Endothelial cell of umbilical vein (primary cell): ENCODE results near the gene BCAN. TPM values are rescaled to one million over a fixed set of nuclear protein-coding genes. Genes with fewer than 3 reads are reported as not detected.

Experiments used
- BruUV-seq: library from RNA; stranded (reverse); fragments of 400-500 nt; replicated peaks from 2 replicates; lab custom pipeline; 2021; lab: Mats Ljungman, UMichigan
- CTCF ChIA-PET: fragments of 300-600, 350-600 bp; sonication (Branson Sonifier 250); formaldehyde crosslinking; loops from one replicate; lab custom pipeline; 2021; ENCODE audit warnings: antibody characterized with exemption, inconsistent platforms; lab: Charles Lee
- POLR2A ChIA-PET: fragments of 300-600, 350-600 bp; sonication (Branson Sonifier 250); formaldehyde crosslinking; loops from one replicate; lab custom pipeline; 2021; ENCODE audit warnings: antibody characterized with exemption, inconsistent platforms; lab: Charles Lee
- DNase-seq: peaks from one replicate; pipeline ENCODE4 v3.0.0-alpha.2; 2011; ENCODE audit warnings: low read depth, low spot score
- FAIRE-seq: peaks from 2 replicates; lab custom pipeline; 2011; peaks lifted over from hg19 to GRCh38; lab: Jason Lieb, UNC
- H2AFZ ChIP-seq: 2 replicates; pipeline ENCODE4 v1.6.0; 2012; ENCODE audit warnings: low read depth, low read length, control low read depth, inconsistent platforms
- H3K27ac ChIP-seq: 2 replicates; pipeline ENCODE4 v1.5.1; 2011; ENCODE audit warnings: low read depth, mild to moderate bottlenecking, control low read depth, low read length, moderate library complexity; ENCODE audit not compliant: insufficient read depth
- H3K27me3 ChIP-seq, 2 experiments: 2 replicates each; pipeline versions ENCODE4 v1.6.0 to v1.6.1; 2011; ENCODE audit warnings: low read length in 2 of 2, mixed read lengths in 1 of 2; ENCODE audit not compliant: control insufficient read depth in 2 of 2, insufficient read depth in 2 of 2
- H3K36me3 ChIP-seq, 2 experiments: 2 replicates in 1 of 2; 3 replicates in 1 of 2; pipeline ENCODE4 v1.5.1; 2011; ENCODE audit warnings: low read length in 2 of 2, mild to moderate bottlenecking in 1 of 2, moderate library complexity in 1 of 2; ENCODE audit not compliant: control insufficient read depth in 2 of 2, insufficient read depth in 2 of 2; ENCODE audit errors: extremely low read depth in 1 of 2
- H3K4me1 ChIP-seq: 3 replicates; pipeline ENCODE4 v1.5.1; 2011; ENCODE audit warnings: mild to moderate bottlenecking, low read length; ENCODE audit not compliant: control insufficient read depth, insufficient read depth; ENCODE audit errors: extremely low read depth
- H3K4me2 ChIP-seq: 2 replicates; pipeline ENCODE4 v1.6.1; 2011; ENCODE audit warnings: low read length, control low read depth, mixed read lengths; ENCODE audit not compliant: insufficient read depth
- H3K4me3 ChIP-seq, 3 experiments: fragments of 200-600 bp in 1 of 3; sonication (generic), shearing (Covaris generic) in 1 of 3; replicated peaks in 1 of 3; 2 replicates each; pipeline ENCODE4 v1.5.1; 2011 to 2016; ENCODE audit warnings: control low read depth in 3 of 3, low read length in 3 of 3, mild to moderate bottlenecking in 2 of 3, inconsistent platforms in 1 of 3, low read depth in 1 of 3, moderate library complexity in 1 of 3; ENCODE audit not compliant: insufficient read depth in 1 of 3
- H3K79me2 ChIP-seq: 2 replicates; pipeline ENCODE4 v1.6.0; 2012; ENCODE audit warnings: low read length, inconsistent platforms; ENCODE audit not compliant: control insufficient read depth, insufficient read depth
- H3K9ac ChIP-seq: replicated peaks from 2 replicates; pipeline ENCODE3; 2011; ENCODE audit warnings: low read length, control low read depth; ENCODE audit not compliant: insufficient read depth; ENCODE audit errors: extremely low read depth
- H3K9me1 ChIP-seq: replicated peaks from 3 replicates; pipeline ENCODE4 v1.6.0; 2011; ENCODE audit warnings: mild to moderate bottlenecking, low read length; ENCODE audit not compliant: control insufficient read depth, insufficient read depth; ENCODE audit errors: extremely low read depth
- H3K9me3 ChIP-seq: replicated peaks from 2 replicates; pipeline ENCODE4 v1.5.1; 2012; ENCODE audit warnings: low read length, inconsistent platforms; ENCODE audit not compliant: control insufficient read depth, insufficient read depth
- H4K20me1 ChIP-seq: replicated peaks from 2 replicates; pipeline ENCODE3; 2011; ENCODE audit warnings: mild to moderate bottlenecking, low read length; ENCODE audit not compliant: control insufficient read depth, insufficient read depth; ENCODE audit errors: extremely low read depth
- CTCF ChIP-seq, 2 donors: IDR thresholded peaks; 1 replicate in 1 of 2; 2 replicates in 1 of 2; pipeline ENCODE4 v1.5.1; 2011; ENCODE audit warnings: low read length in 2 of 2, mild to moderate bottlenecking in 2 of 2, moderate library complexity in 2 of 2, control low read depth in 1 of 2, inconsistent platforms in 1 of 2, low read depth in 1 of 2; ENCODE audit not compliant: insufficient read depth in 1 of 2; ENCODE audit errors: extremely low read depth in 1 of 2
- EZH2 ChIP-seq: IDR thresholded peaks from 2 replicates; pipeline ENCODE4 v1.6.1; 2012; ENCODE audit warnings: borderline replicate concordance, low read depth, mild to moderate bottlenecking, moderate library complexity, low read length, inconsistent platforms; ENCODE audit not compliant: severe bottlenecking
- GATA2 ChIP-seq: IDR thresholded peaks from 2 replicates; pipeline ENCODE4 v1.7.0; 2011; ENCODE audit warnings: low read depth, mild to moderate bottlenecking, moderate library complexity, mixed read lengths, low read length; ENCODE audit not compliant: insufficient read length, insufficient read depth
- JUN ChIP-seq: IDR thresholded peaks from 2 replicates; pipeline ENCODE4 v1.6.1; 2011; ENCODE audit warnings: borderline replicate concordance, low read depth; ENCODE audit not compliant: insufficient read length, insufficient read depth
- MAX ChIP-seq: IDR thresholded peaks from 2 replicates; pipeline ENCODE4 v1.6.1; 2011; ENCODE audit not compliant: insufficient read depth, insufficient read length
- MYC ChIP-seq: IDR thresholded peaks from one replicate; pipeline ENCODE4 v1.6.1; 2011; ENCODE audit warnings: mild to moderate bottlenecking, low read depth, low read length
- POLR2A ChIP-seq: IDR thresholded peaks from 2 replicates; pipeline ENCODE4 v1.6.1; 2012; ENCODE audit warnings: low read depth, mild to moderate bottlenecking, control low read depth, low read length
- POLR2AphosphoS5 ChIP-seq: IDR thresholded peaks from 2 replicates; pipeline ENCODE4 v1.6.1; 2012; ENCODE audit warnings: low read depth, mild to moderate bottlenecking, control low read depth, low read length, moderate library complexity; ENCODE audit not compliant: insufficient read depth
- dilution Hi-C: fragments of 300-500 bp; cut with MboI; formaldehyde crosslinking; loops from one replicate; pipeline ENCODE4 v1.15.0; 2019; ENCODE audit warnings: low sequenced_read_pairs; ENCODE audit not compliant: extremely low pct_ligation_motif_present
- intact Hi-C: fragments of 100-400 bp; cut with micrococcal nuclease; formaldehyde crosslinking; loops from one replicate; pipeline ENCODE4 v1.10.0; 2022
- polyA plus RNA-seq, 4 experiments: library from polyadenylated mRNA; depleted of rRNA in 3 of 4; stranded (reverse) in 3 of 4; unstranded in 1 of 4; fragments of >200 nt; gene quantifications; 2 replicates each; pipeline versions ENCODE4 v1.2.1 to v1.2.3, GENCODE V29; 2011 to 2012; ENCODE audit warnings: missing spikeins in 1 of 4
- total RNA-seq: library from RNA; stranded (reverse); gene quantifications from 2 replicates; pipeline ENCODE4 v1.2.3, GENCODE V29; 2021

Gene BCAN
- total and polyA plus RNA-seq, 2 donors (not counting 3 experiments of a cell fraction or from before 2014, with no cell fraction given): 0.15 TPM; not detected in 1

DNA sequence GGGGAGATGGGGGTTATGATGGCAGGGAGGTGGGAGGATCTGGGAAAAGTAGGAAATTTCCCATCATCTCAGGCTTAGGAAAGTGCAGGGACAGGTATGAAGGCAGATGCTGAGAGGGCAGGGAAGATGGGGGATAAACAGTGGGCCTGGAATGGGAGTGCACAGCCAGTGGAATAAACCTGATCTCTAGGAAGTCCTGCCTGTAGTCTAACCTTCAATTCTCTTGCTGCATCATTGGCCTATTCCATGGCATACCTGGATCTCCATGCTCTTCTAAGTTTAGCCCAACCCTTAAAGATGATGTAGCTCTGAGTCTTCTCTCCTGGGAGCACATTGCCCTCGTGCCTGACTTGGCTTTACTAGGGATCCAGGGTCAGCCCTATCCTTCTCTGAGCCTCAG, 2.7 kb downstream of the BCAN start:
- ChIA-PET POLR2A (no interaction called here), CTCF (interaction anchor here (1.0 to 2.8 kb wide), 4 partner anchors 12 to 40 kb away, joined by 3 to 10 read pairs (median 5); no protein-coding TSS in a partner anchor)
- no TSS peak for BruUV-seq
- FAIRE-seq (no peak), DNase-seq (no peak)
- H3K27ac ChIP-seq: no peak overlapping the region
- intact Hi-C loops (no loop called here), dilution Hi-C loops (no loop called here)
- no peaks in the 10 kb centered on the region for H4K20me1 ChIP-seq
- H3K9me1 ChIP-seq: no peaks in the 10 kb centered on the region
- H2AFZ ChIP-seq: no peak overlapping the region
- no peak overlapping the region for H3K4me3 ChIP-seq
- H3K4me2 ChIP-seq: no peak overlapping the region
- no peaks in the 10 kb centered on the region for H3K4me1 ChIP-seq
- no peaks in the 10 kb centered on the region for H3K9me3 ChIP-seq
- H3K27me3 ChIP-seq: peaks cover 73 to 79% of the 10 kb centered on the region in 2 experiments
- no peak overlapping the region for H3K9ac ChIP-seq
- H3K36me3 ChIP-seq: no peaks in the 10 kb centered on the region
- TF ChIP-seq EZH2: no peak
- TF ChIP-seq MAX: no peak
- TF ChIP-seq POLR2AphosphoS5: no peak
- no peak for TF ChIP-seq GATA2
- no peak for TF ChIP-seq POLR2A
- TF ChIP-seq CTCF (IDR thresholded peaks at IDR 0.05; ENCODE audit: extremely low read depth in 1 of 2, insufficient read depth in 1 of 2, low read depth in 1 of 2, low read length in 2 of 2): no peak
- no peak for TF ChIP-seq JUN
- TF ChIP-seq MYC: no peak
- H3K79me2 ChIP-seq: no peaks in the 10 kb centered on the region
